ENCODE data around the gene SAMD4B. TPM values are rescaled to one million over a fixed set of nuclear protein-coding genes. Genes with fewer than 3 reads are reported as not detected.
A peak's percentile ranks its signal among the peaks of the same experiment; 100 is the strongest.

SAMD4B gene
- total and polyA plus RNA-seq, 9 of the 15 experiments (the other 6 are each of a cell fraction or from before 2014, with no cell fraction given) = 3.4 to 90.5 (median 38.0) TPM

- peak; percentile 88 for TF ChIP-seq CREB1 (IDR thresholded peaks at IDR 0.05)
- peak; percentile 95 for TF ChIP-seq CREB1 (CRISPR knock-in tag; IDR thresholded peaks at IDR 0.05)
- peak; percentile 68 for TF ChIP-seq SP2 (IDR thresholded peaks at IDR 0.05; ENCODE audit: extremely low read depth, low read depth, low read length, poor library complexity, severe bottlenecking)
- TF ChIP-seq NR2C1 (IDR thresholded peaks at IDR 0.05) = no peak
- TF ChIP-seq NR2C1 (tag; IDR thresholded peaks at IDR 0.05) = peak; percentile 74
- peak; percentile 78; the same call in 1 of the 2 replicates for TF ChIP-seq SIN3B (IDR thresholded peaks at IDR 0.05; ENCODE audit: low read depth)
- TF ChIP-seq FIP1L1 (IDR thresholded peaks at IDR 0.05; ENCODE audit: low read depth, low read length, poor library complexity, severe bottlenecking) = peak; percentile 84
- TF ChIP-seq OTX1 (CRISPR knock-in tag; IDR thresholded peaks at IDR 0.05) = no peak
- TF ChIP-seq C11orf30 (IDR thresholded peaks at IDR 0.05; ENCODE audit: low read depth) = peak; percentile 87
- no peak for TF ChIP-seq ZNF717 (CRISPR knock-in tag; IDR thresholded peaks at IDR 0.05)
- TF ChIP-seq UBTF (IDR thresholded peaks at IDR 0.05; ENCODE audit: borderline replicate concordance in 1 of 2, low read depth in 2 of 2, low read length in 2 of 2) = 0 out of 4 replicates have a peak, but pooled peaks of 1 of the 2 experiments have one; percentile 37
- TF ChIP-seq ZBTB5 (IDR thresholded peaks at IDR 0.05) = no peak; the same call in 1 of the 2 replicates
- TF ChIP-seq NRF1 (conservative IDR thresholded peaks at IDR 0.05 in 1 of 2, IDR thresholded peaks at IDR 0.05 in 1 of 2) = peak; percentile 73 to 78
- TF ChIP-seq ZHX1 (conservative IDR thresholded peaks at IDR 0.05; ENCODE audit: low read length) = no peak; the same call in 1 of the 2 replicates
- TF ChIP-seq ZBTB33 (CRISPR knock-in tag; IDR thresholded peaks at IDR 0.05) = peak; percentile 55
- TF ChIP-seq CCNT2 (IDR thresholded peaks at IDR 0.05; ENCODE audit: borderline replicate concordance, extremely low read depth, insufficient read length, low read depth, low read length) = peak; percentile 59
- TF ChIP-seq PHF20 (IDR thresholded peaks at IDR 0.05; ENCODE audit: partially characterized antibody) = peak; percentile 71
- peak; percentile 52; the same call in 1 of the 2 replicates for TF ChIP-seq NFRKB (IDR thresholded peaks at IDR 0.05; ENCODE audit: low read depth)
- peak; percentile 96 for TF ChIP-seq SP1 (CRISPR knock-in tag; IDR thresholded peaks at IDR 0.05)
These were observed 48.7 kb downstream of the SAMD4B start, which contains the start of the genes MED29 and PAF1 (continued) for GRCh38 chr19:39390751-39391437.

Measured in K562 (cell line).